HG03520 (cell line): ENCODE measurements around the gene ZAP70.

Experiments
- ATAC-seq: cut with Tn5 transposase; IDR thresholded peaks from one replicate; pipeline ENCODE4 v1.9.1; 2021; ENCODE audit warnings: mild to moderate bottlenecking, moderate library complexity; ENCODE audit not compliant: unreplicated experiment

ZAP70 gene

DNA sequence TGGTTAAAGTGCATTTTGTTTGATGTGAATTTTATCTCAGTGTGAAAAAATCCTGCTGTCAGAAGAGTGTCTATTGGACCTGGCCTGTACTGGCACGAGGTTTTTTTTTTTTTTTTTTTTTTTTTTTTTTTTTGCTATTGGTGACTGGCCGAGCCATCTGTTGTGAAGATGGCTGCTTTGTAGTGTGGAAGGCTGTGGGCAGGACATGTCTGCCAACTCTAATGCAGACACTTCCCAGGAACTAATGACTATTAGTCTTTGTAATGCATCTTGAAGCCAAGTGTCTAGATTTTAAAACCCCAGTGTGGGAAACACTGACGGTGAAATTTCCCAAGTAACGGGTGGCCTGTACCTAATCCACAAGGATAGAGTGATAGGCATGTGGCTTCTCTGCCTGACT lies 34.3 kb downstream of the ZAP70 start:
- no peak for ATAC-seq

DNA sequence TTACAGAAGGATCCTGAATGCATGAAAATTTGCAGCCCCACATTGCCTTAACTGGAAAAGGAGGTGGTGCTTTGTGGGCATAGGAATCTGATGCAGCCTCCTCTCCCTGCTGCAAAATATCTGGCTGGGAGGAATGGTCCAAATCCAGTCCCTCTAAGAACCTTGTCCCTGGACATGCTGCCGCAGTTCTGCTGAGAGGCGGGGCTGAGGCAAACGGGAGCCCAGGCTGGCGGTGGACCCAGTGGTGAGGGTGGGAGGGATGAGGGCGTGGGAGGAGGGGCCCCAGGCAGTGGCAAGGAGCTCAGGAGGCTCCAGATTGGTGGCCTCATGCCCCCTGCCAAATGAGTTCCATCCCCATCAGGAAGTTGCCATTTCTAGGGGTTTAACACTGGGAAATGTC lies 36.2 kb downstream of the ZAP70 start:
- no peak for ATAC-seq

DNA sequence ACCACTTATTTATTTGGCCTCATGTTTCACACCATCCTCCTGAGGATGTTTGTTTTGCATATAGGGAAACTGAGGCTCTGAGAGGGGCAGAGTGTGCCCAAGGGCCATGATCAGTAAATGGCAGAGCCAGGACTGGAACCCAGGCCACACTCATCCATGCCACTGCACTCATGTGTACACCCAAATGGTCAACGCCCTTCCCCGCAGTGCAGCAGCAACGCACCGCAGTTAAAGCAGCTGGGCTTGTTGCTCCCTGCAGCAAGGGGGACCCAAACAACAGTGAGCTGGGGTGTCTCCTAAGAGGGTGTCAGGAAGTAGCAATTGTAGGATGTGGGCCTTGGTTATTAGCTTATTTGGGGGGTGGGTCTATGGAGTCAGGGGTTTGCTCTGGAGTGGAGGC lies 36.6 kb downstream of the ZAP70 start:
- ATAC-seq: no peak

DNA sequence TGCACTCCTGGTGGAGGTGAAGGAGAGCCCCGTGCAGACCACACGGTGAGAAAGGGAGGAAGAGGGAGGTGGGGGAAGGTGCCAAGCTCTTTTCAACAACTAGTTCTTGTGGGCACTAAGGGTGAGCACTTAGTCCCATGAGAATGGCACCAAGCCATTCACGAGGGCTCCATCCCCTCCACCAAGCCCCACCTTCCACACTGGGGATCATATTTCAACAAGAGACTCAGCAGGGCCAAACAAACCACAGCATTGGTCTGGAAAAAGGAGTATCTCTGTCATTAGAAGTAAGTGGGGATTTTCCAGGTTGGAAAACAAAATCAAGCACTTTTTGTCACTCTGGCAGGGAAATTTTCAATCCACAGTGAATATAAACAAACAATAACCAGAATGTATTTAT lies 38.4 kb downstream of the ZAP70 start:
- ATAC-seq: no peak

DNA sequence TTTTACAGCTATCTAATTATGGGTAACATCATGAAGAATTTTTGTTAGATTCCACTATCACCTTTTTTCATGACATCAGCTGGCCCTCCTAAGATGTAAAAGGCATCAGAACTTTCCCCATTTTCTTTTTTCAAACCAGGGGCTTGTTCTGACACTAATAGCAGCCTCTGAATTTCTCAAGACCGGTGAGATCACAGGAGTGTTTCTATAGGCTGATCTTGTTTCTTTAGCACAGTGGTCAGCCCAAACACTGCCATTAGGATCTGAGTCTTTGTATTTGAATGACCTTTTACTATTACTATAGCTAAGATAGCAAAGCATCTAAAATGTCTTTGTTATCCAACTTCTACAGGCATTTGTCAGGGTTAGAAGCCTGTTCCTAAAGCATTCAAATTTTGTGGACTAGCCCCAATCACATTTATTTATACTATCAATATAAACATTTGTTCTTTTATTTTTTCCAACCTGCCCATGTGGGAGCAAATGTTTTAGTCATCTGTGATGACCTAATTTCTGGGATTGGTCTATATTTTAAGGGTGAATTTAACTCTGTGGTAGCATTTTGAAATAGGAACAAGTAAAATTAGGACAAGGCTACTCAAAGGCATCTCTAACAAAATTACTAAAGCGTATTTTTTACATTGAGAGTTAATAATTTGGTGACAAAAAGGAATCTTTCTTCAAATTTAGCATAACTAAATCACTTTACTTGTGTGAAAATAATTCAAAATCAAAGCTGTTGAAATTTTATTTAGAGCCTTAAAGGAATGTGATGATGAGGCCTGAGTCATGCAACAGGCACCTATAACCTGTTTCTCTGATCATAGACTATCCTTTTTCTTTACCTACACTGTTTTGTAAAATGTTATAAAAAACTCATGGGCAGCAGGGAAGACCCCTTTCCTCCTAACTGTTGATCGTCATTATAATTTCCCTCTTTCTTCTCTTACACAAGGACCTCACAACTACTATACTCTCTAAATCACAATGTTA lies 39.3 kb downstream of the ZAP70 start:
- no peak for ATAC-seq

DNA sequence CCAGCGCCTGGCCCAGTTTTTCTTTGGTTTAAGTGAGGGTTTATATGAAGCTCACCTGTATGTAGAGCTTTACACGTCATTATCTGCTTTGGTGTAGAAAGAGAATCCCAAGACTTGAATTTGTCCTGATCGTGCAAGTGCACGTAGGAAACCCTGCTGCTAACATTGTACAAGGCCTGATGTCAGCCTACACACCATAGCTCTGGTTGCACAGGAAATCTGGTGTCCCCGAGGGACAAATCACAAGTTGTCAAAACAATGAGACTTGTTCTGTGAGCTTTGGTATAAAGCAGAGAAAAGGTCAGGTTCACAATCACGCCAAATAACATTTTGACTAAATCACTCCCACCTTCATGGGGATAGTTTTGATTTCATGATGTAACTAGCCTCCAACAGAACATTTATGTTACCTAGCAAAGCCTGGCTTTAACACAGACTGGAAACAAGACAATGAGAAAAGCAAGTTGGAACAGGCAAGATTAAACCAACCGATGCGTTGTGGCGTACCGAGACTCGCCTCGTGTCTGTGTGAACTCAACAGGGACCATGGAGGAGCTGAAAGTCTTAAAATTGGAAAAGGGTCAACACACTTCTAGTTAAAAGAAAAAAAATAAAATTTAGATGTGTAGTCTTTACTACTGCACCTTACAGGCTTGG lies 41.4 kb downstream of the ZAP70 start:
- no peak for ATAC-seq

DNA sequence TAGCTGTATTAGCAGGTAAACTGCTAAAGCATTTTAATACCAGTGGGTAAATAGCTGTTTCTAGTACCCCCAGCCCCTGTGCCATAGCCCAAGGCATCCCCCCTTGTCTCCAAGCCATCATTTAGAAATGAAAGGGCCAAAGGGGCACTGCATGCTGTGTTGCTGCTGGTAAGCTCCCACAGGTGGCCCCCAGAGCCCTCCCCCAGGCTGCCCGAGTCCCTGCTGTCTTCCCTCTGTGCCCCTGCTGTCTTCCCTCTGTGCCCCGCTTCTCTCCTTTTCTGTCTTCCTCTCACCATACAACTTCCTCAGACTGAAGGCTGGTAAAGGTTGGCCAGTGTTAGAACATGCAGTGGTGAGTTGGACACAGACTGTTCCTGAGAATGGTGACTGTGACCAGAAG lies 42.1 kb downstream of the ZAP70 start:
- ATAC-seq: no peak

DNA sequence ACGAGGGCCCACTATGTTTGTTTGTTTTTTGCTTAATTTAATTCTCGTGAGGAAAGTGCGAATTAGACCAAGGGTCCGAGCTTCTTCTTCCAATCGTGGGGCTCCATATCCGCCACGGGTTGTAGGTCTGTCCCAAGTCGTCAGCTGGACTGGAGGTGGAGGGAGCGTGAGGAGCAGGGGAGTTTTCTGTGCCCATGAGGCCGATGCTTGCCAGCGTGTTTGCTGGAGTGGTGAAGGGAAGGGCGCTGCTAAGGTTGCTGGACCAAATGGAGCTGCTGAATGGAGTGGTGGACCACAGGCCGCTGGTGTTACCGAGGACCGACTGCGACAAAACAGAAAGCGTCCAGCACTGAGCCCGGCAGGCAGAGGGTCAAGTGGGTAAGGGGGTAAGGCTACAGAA lies 43.7 kb downstream of the ZAP70 start:
- ATAC-seq: no peak

DNA sequence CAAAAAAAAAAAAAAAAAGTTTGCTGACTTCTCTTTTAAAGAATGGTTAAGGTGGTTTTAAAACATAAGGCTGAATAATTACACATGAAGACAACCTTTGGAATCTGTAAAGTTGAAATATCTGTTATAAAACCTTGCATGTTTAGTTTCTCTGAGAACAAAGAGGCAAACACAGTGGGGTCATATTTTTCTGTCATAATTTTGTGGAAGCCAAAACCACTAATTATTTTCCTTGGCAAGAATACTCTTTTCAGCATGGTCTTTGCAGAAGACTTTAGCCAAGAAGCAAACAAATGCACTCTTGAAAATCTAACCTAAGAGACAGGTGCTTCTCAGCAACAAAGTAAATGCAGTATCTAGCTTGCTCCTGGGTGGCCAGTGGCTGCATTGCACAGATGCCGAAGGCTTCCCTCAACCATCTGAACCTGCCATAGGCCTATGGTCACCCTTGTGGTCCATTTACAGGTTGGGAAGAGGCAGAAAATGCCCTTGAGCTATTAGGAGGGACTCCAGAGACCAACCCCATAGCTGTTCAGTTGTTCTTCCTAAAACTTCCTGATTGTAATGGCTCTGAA lies 44.8 kb downstream of the ZAP70 start:
- no peak for ATAC-seq

DNA sequence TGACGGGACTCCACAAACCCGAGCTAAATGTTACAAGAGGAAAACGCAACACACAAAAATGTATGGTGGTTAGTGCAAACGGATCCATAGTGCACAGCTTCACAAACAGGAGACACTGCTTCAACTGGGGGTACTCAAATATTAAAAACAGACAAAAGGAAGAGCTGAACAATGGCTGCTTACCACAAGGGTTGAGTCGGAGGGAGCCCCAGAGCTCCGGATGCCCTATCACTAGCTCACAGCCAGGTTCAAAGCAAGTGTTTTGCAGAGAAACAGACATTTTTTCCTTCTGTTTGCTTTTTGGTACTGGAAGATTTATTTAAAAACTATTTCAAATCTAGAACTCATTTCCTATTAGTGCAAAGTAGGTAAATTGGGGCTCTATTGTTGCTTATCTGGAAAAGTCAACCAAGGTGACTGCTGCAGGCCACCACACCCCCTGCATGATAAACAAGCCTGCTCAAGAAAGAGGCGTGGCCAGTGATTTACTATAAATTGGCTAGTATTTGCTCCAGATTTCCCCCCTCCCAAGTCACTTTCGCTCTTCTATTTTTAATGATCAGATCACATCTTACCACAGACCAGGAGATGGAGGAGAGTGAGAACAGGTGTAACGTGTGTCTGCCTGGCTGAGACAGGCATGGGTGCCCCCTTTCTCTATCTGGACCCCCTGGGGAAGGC lies 46.5 kb downstream of the ZAP70 start:
- ATAC-seq: no peak

DNA sequence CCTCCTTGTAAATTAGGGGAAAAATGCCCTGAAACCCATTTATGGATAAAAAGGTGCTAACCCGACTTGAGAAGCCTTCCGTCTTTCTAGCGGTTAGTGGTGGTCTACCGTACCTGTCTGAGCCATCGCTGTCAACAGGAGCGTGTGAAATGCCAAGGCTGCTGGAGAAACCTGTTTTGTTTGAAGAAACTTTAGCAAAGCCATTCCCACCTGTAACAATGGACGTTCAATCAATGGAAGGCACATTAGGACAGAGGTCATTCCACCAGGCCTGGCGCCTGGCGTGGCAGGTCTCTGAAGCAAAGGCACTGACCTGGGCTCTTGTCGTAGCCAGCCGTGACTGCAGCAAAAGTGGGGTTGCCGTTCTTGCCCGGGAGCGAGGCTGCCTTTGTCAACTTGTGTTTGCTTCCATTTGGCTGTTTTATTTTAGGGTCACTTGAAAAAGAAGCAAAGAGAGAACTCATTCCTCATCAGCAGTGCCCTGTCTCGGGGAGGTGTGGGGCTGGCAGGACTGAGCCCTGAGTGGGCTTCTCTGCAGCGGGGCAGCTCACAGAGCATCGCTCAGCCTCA lies 47.2 kb downstream of the ZAP70 start:
- ATAC-seq: no peak

DNA sequence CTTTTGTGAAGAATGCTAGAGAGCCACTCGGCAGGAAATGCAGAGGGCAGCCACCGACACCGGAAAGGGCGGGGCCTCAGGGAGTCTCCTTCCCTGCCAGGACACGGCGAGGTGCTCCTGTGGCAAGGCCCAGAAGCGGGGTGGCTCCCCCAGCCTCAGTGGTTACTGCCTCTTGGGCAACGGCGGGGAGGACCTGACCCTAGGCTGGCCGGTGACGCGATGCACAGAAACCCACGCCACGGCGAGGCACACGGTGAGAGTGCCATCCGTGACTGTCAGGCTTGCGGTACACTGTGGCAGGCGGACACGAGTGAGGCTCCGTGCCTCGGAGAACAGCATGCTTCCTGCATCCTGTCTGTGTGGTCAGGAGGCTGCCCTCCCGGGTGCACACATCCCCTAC lies 47.8 kb downstream of the ZAP70 start:
- no peak for ATAC-seq

DNA sequence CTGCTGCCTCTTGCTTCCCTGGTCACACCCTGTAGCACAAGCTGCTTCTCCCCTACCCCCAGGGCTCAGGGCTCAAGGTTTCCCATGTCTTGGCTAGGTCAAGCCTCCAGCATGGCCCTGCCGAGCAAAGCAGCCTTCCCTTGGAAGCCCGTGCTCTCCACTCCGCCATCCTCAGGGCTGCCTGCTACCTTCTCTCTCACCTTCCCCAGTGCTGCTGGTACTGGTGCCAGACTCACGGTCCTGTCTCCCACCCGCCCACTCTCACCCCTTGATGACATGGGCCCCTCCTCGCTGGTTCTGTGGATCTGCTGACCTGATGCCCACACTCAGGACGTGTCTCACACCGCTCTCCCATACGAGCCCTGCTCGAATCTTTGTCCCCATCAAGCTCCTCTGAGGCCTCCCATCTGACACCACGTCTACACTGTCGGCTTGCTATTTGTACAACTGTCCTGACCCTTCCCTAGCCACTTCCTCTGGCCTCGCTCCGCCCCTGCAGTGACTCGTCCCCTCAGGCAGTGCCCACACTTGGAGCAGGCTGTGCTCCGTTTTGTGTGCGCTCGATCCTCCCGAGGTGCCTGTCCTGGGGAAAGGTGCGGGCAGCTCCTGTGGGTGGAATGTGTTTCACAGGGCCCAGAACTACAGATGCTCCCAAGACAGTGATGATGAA lies 49.9 kb downstream of the ZAP70 start:
- ATAC-seq: no peak

DNA sequence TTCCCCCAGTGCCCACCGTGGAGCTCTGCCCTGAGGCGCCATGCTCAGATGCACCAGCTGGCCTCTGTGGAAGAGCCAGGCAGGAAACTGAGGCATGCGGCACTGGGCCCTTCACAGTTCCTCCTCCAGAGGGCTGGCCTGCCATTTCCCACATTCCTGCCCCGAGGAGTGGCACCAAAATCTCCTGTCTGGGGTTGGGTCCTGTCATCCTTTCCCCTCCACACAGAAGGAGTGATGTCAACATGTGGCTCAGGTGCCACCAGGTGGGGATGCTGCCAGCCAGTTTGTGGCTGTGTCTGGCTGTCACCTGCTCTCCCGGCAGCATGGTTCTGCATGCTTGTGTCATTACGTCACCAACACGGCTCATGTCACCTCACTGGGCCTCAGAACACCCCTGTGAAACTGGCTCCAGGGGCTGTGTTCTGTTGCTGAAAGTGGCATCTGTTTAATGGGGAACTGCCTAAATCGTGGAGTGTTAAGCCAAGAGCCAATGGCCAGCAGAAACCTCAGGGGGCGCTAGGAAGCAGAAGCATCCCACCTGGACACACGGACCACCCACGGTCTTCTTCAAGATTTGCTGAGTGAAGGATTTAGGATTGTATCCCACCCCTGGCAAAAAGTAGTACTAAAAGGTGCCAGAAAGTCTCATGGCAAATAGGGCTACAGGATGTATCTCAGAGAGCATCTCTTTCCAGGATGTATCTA lies 51.3 kb downstream of the ZAP70 start:
- no peak for ATAC-seq

DNA sequence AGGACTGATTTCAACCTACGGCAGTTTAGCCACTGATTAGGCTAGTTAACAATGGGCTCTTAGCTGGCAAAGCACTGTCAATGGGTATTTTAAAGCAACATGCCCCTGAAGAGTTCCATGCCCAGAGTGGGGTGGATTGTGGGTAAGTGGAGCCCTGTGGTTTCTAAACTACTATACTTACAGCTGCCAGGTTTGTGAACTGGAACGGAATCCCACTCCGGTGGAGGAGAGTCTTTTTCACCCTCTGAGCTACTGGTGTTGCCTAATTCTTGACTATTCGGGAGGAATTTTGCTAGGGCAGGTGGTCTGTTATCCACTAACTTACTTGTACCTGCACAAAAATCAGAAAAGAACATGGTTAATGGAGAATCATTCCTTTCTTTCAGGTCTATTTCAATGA lies 52.6 kb downstream of the ZAP70 start:
- no peak for ATAC-seq

DNA sequence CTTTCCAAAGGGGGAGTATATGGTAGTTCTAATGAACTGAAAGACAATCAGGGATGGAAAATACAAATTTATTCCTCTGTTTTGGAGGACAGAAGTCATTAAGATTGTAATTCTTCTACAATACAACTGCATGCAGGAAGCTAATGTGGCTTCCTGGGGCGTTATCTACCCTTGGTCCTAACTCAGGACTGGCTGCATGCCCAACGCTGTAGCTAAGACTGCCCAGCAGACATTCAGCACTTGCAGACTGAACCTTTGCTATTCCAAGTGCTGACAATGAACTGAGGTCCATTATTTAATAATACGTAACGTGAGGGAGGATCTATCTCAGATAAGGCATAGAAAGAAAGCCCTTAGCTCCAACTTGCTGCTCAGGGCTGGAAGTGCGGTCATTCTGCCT lies 53.2 kb downstream of the ZAP70 start:
- no peak for ATAC-seq

DNA sequence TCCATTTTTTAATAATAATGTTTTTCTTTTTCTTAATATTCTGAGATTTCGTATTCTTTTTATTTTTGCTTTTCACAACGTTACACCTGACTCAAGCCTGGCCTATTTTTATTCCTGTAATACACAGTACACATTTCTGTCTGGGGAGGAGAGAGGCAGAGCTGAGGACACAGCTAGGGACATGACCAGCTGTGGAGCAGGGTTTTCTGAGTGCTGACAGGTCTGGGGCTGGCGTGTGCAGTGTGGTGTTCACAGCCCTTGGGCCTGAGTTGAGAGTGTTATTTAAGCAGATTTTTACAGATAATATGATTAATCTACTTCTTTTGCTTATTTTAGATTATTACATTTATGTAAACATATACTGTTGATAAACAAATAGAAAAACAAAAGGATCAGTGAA lies 55.9 kb downstream of the ZAP70 start:
- ATAC-seq: no peak

DNA sequence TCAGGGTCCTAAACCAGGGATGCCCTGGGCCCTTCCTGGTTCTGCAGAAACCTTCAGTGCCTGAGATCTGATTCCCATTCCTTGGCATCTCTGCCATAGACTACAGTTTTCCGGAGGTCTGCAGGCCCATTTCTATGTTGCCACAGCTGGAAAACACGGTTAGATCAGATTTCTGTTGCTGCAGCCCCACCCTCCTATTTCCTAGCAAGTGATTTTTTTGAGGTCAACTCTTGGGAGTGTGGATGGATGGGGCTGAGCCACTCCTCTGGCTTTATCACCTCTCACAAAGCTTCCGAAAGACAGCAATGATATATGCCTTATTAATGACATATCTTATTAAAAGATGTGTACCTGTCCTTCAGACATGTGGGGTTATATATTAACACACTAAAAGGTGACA lies 56.3 kb downstream of the ZAP70 start:
- no peak for ATAC-seq

DNA sequence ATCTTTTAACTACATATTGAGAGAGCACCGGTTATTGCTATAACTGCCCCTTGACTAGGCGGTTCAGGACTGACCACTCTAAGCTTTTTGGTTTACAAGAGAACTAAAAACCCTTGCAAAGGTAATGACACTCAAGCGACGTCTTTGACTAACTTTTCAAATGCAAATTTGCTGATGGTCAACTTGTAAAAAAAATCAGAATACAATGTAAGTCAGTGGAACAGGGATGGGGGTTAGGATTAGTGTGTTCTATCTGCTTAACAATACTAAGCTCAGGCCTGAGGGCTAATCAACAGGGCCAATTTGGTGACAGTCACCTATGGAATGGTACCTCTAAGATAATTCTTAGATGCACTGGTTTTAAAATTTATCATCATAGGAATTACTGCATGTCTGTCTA lies 57.1 kb downstream of the ZAP70 start:
- no peak for ATAC-seq

DNA sequence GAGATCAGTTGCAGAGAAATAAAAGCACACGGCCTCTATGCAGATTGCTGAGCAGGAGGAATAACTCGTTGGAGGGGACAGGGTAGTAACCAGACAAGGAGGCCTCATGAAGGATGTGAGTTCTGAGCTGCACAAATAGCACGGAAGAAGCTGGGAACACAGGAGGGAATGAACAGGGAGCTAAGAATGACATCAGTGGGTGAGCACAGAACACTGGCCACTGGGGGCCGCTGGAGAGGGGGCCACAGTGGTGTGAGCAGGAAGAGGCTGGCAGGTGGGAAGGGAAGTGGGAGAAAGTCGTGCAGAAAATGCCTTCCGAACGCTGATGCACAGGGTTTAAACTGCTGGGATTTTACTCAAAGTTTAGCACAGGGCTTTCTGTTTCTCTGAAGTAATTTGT lies 61.0 kb downstream of the ZAP70 start:
- no peak for ATAC-seq
